GM12872 (cell line): ENCODE results near the gene BCL11A.

Experiments used
- CTCF ChIP-seq: IDR thresholded peaks from 3 replicates; pipeline ENCODE4 v1.5.1; 2011; ENCODE audit warnings: low read depth, mild to moderate bottlenecking, low read length, moderate library complexity; ENCODE audit not compliant: insufficient read depth

Gene BCL11A

GRCh38 chr2:60554074-60554645, 706 bp upstream of the BCL11A start:
- TF ChIP-seq CTCF: no peak

- no peak for TF ChIP-seq CTCF
Observed at GRCh38 chr2:60552851-60553494, 481 bp downstream of the BCL11A start.

GRCh38 chr2:60552078-60552850, 1.2 kb downstream of the BCL11A start:
- no peak for TF ChIP-seq CTCF

GRCh38 chr2:60551240-60552077, 2.0 kb downstream of the BCL11A start:
- no peak for TF ChIP-seq CTCF

- TF ChIP-seq CTCF: no peak
Observed at GRCh38 chr2:60550984-60551239, 2.5 kb downstream of the BCL11A start.

- TF ChIP-seq CTCF: peak; percentile 76
Observed at GRCh38 chr2:60550178-60550983, 3.1 kb downstream of the BCL11A start.

- no peak for TF ChIP-seq CTCF
Observed at GRCh38 chr2:60549928-60550177, 3.6 kb downstream of the BCL11A start.
